Endothelial cell (in vitro differentiated cells): ENCODE data around the gene PRPF19. TPM values are rescaled to one million over a fixed set of nuclear protein-coding genes. Genes with fewer than 3 reads are reported as not detected.
A peak's percentile ranks its signal among the peaks of the same experiment; 100 is the strongest.

Experiments
- DNase-seq: peaks from one replicate; pipeline ENCODE4 v3.0.0; 2021; ENCODE audit warnings: low spot score
- H3K27ac Mint-ChIP-seq: one replicate; pipeline ENCODE4 v1.8.0; 2021; ENCODE audit warnings: mixed read lengths, inconsistent platforms; ENCODE audit not compliant: unreplicated experiment
- H3K27me3 Mint-ChIP-seq: one replicate; pipeline ENCODE4 v1.8.0; 2021; ENCODE audit warnings: mild to moderate bottlenecking, moderate library complexity, mixed read lengths, inconsistent platforms; ENCODE audit not compliant: unreplicated experiment
- H3K36me3 Mint-ChIP-seq: one replicate; pipeline ENCODE4 v1.8.0; 2021; ENCODE audit warnings: mild to moderate bottlenecking, low read depth, mixed read lengths, inconsistent platforms; ENCODE audit not compliant: unreplicated experiment
- H3K4me1 Mint-ChIP-seq: one replicate; pipeline ENCODE4 v1.8.0; 2021; ENCODE audit warnings: mild to moderate bottlenecking, mixed read lengths, inconsistent platforms; ENCODE audit not compliant: unreplicated experiment
- H3K4me3 Mint-ChIP-seq: one replicate; pipeline ENCODE4 v1.8.0; 2021; ENCODE audit warnings: mild to moderate bottlenecking, mixed read lengths, inconsistent platforms; ENCODE audit not compliant: unreplicated experiment
- H3K9me3 Mint-ChIP-seq: one replicate; pipeline ENCODE4 v1.8.0; 2021; ENCODE audit warnings: mixed read lengths, inconsistent platforms; ENCODE audit not compliant: unreplicated experiment
- total RNA-seq: library from RNA; stranded (reverse); fragmentation: NEBNext Ultra II Directional; extraction: Animal tissue kit (Norgen Biotek cat#: 25700); gene quantifications from one replicate; pipeline ENCODE4 v1.2.1, GENCODE V29; 2021; ENCODE audit not compliant: unreplicated experiment
- TF ChIP-seq, protein P1 (sequence below): fragments of 200-600 bp; sonication (generic); IDR thresholded peaks from one replicate; pipeline ENCODE4 v1.5.0; 2021; ENCODE audit warnings: antibody characterized with exemption; ENCODE audit not compliant: unreplicated experiment

PRPF19 gene
- total RNA-seq, 1 donor from 2014 or later: 163 TPM

GRCh38 chr11:60895687-60896086 is 10.7 kb downstream of the PRPF19 start:
- TF ChIP-seq, protein P1, sequence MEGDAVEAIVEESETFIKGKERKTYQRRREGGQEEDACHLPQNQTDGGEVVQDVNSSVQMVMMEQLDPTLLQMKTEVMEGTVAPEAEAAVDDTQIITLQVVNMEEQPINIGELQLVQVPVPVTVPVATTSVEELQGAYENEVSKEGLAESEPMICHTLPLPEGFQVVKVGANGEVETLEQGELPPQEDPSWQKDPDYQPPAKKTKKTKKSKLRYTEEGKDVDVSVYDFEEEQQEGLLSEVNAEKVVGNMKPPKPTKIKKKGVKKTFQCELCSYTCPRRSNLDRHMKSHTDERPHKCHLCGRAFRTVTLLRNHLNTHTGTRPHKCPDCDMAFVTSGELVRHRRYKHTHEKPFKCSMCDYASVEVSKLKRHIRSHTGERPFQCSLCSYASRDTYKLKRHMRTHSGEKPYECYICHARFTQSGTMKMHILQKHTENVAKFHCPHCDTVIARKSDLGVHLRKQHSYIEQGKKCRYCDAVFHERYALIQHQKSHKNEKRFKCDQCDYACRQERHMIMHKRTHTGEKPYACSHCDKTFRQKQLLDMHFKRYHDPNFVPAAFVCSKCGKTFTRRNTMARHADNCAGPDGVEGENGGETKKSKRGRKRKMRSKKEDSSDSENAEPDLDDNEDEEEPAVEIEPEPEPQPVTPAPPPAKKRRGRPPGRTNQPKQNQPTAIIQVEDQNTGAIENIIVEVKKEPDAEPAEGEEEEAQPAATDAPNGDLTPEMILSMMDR: no peak
- Mint-ChIP-seq H3K27ac (no peak overlapping the region), H3K9me3 (no peaks in the 10 kb centered on the region), H3K36me3 (peaks cover 49% of the 10 kb centered on the region), H3K27me3 (no peaks in the 10 kb centered on the region), H3K4me1 (no peaks in the 10 kb centered on the region), H3K4me3 (no peak overlapping the region)
- no peak for DNase-seq

GRCh38 chr11:60891103-60891741 is 15.2 kb downstream of the PRPF19 start:
- H3K27me3 Mint-ChIP-seq: peaks cover 2% of the 10 kb centered on the region
- no peak for DNase-seq

GRCh38 chr11:60890696-60891095 is 15.7 kb downstream of the PRPF19 start:
- Mint-ChIP-seq H3K27me3 (peaks cover 2% of the 10 kb centered on the region), H3K27ac (no peak overlapping the region), H3K4me3 (no peak overlapping the region), H3K9me3 (no peaks in the 10 kb centered on the region), H3K36me3 (peaks cover 26% of the 10 kb centered on the region), H3K4me1 (no peaks in the 10 kb centered on the region)
- TF ChIP-seq, protein P1: no peak
- no peak for DNase-seq

More at GRCh38 chr11:60891103-60891741, 15.2 kb downstream of the PRPF19 start:
- TF ChIP-seq, protein P1: no peak
- Mint-ChIP-seq H3K4me1 (no peaks in the 10 kb centered on the region), H3K9me3 (no peaks in the 10 kb centered on the region), H3K4me3 (no peak overlapping the region), H3K27ac (no peak overlapping the region), H3K36me3 (peaks cover 30% of the 10 kb centered on the region)

- peaks cover 18% of the 10 kb centered on the region for H3K36me3 Mint-ChIP-seq
These were observed 16.5 kb downstream of the PRPF19 start for GRCh38 chr11:60889869-60890311.

DNA sequence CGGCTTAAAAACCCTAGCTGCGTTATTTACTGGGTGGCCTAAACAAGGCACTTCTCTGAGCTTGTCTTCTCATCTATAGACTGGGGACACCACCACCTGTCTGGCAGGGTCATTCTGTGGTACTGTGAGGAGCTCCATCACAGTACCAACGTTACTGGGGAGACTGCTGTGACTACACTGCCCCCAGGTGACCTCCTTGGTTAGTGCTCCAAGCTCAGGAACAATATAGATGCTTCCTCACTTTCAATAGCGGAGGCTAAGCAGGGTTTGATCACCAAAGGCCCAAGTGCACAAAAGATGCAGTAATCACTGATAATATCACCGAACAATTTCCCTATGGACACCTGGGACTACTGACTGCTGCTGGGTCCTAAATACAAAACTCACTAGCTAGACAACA is 18.8 kb downstream of the PRPF19 start:
- Mint-ChIP-seq H3K36me3 (peaks cover 8% of the 10 kb centered on the region), H3K27ac (no peak overlapping the region), H3K27me3 (peaks cover 2% of the 10 kb centered on the region), H3K4me3 (peak overlapping the region; percentile 60), H3K4me1 (no peaks in the 10 kb centered on the region), H3K9me3 (no peaks in the 10 kb centered on the region)
- TF ChIP-seq, protein P1: peak; percentile 46
- DNase-seq: peak; percentile 62

More at GRCh38 chr11:60889869-60890311, 16.5 kb downstream of the PRPF19 start:
- peaks cover 2% of the 10 kb centered on the region for H3K27me3 Mint-ChIP-seq
- H3K9me3 Mint-ChIP-seq: no peaks in the 10 kb centered on the region
- TF ChIP-seq, protein P1: no peak
- H3K4me3 Mint-ChIP-seq: no peak overlapping the region
- DNase-seq: no peak
- H3K27ac Mint-ChIP-seq: peak overlapping the region; percentile 68
- no peaks in the 10 kb centered on the region for H3K4me1 Mint-ChIP-seq
